Measurements from ENCODE around the gene COQ8B.
"Not testable (repeated sequence)": the region's sequence is repeated elsewhere in the genome, so short reads cannot be mapped to it uniquely, and the experiment has no call there.

COQ8B gene

GRCh38 chr19:40739030-40739839 is 22.5 kb upstream of the COQ8B start:
- H3K27me3 ChIP-seq (ENCODE audit: control insufficient read depth, insufficient read depth, low read length): no peaks in the 10 kb centered on the region
- no peaks in the 10 kb centered on the region for H3K4me1 ChIP-seq (ENCODE audit: control insufficient read depth, insufficient read depth, low read length)
- peaks cover 27% of the 10 kb centered on the region for H3K36me3 ChIP-seq (ENCODE audit: control insufficient read depth, insufficient read depth, low read length)
- no peak overlapping the region for H3K4me3 ChIP-seq (ENCODE audit: low read length)
- no peak overlapping the region for H3K27ac ChIP-seq (ENCODE audit: low read depth, low read length)
- H3K9ac ChIP-seq (ENCODE audit: low read length): no peak overlapping the region

GRCh38 chr19:40737102-40737644 is 20.5 kb upstream of the COQ8B start:
- H3K36me3 ChIP-seq (ENCODE audit: control insufficient read depth, insufficient read depth, low read length): peaks cover 40% of the 10 kb centered on the region
- no peak overlapping the region for H3K4me3 ChIP-seq (ENCODE audit: low read length)
- no peaks in the 10 kb centered on the region for H3K27me3 ChIP-seq (ENCODE audit: control insufficient read depth, insufficient read depth, low read length)
- H3K27ac ChIP-seq (ENCODE audit: low read depth, low read length): no peak overlapping the region
- H3K9ac ChIP-seq (ENCODE audit: low read length): no peak overlapping the region
- H3K4me1 ChIP-seq (ENCODE audit: control insufficient read depth, insufficient read depth, low read length): no peaks in the 10 kb centered on the region

- H3K27ac ChIP-seq (ENCODE audit: low read depth, low read length): no peak overlapping the region
- no peaks in the 10 kb centered on the region for H3K4me1 ChIP-seq (ENCODE audit: control insufficient read depth, insufficient read depth, low read length)
- H3K27me3 ChIP-seq (ENCODE audit: control insufficient read depth, insufficient read depth, low read length): no peaks in the 10 kb centered on the region
- H3K36me3 ChIP-seq (ENCODE audit: control insufficient read depth, insufficient read depth, low read length): peaks cover 40% of the 10 kb centered on the region
- H3K9ac ChIP-seq (ENCODE audit: low read length): no peak overlapping the region
- H3K4me3 ChIP-seq (ENCODE audit: low read length): no peak overlapping the region
Observed at GRCh38 chr19:40736661-40737060, 20.0 kb upstream of the COQ8B start.

- peaks cover 47% of the 10 kb centered on the region for H3K36me3 ChIP-seq (ENCODE audit: control insufficient read depth, insufficient read depth, low read length)
- H3K9ac ChIP-seq (ENCODE audit: low read length): no peak overlapping the region
- no peak overlapping the region for H3K27ac ChIP-seq (ENCODE audit: low read depth, low read length)
- H3K4me1 ChIP-seq (ENCODE audit: control insufficient read depth, insufficient read depth, low read length): no peaks in the 10 kb centered on the region
- no peak overlapping the region for H3K4me3 ChIP-seq (ENCODE audit: low read length)
- H3K27me3 ChIP-seq (ENCODE audit: control insufficient read depth, insufficient read depth, low read length): no peaks in the 10 kb centered on the region
Observed at GRCh38 chr19:40735013-40735771, 18.5 kb upstream of the COQ8B start.

GRCh38 chr19:40733149-40733548 is 16.5 kb upstream of the COQ8B start:
- H3K36me3 ChIP-seq (ENCODE audit: control insufficient read depth, insufficient read depth, low read length): peaks cover 41% of the 10 kb centered on the region
- H3K27me3 ChIP-seq (ENCODE audit: control insufficient read depth, insufficient read depth, low read length): no peaks in the 10 kb centered on the region
- no peaks in the 10 kb centered on the region for H3K4me1 ChIP-seq (ENCODE audit: control insufficient read depth, insufficient read depth, low read length)
- no peak overlapping the region for H3K27ac ChIP-seq (ENCODE audit: low read depth, low read length)
- H3K9ac ChIP-seq (ENCODE audit: low read length): no peak overlapping the region
- H3K4me3 ChIP-seq (ENCODE audit: low read length): no peak overlapping the region

- H3K4me3 ChIP-seq (ENCODE audit: low read length); H3K27ac ChIP-seq (ENCODE audit: low read depth, low read length); H3K27me3 ChIP-seq (ENCODE audit: control insufficient read depth, insufficient read depth, low read length); H3K9ac ChIP-seq (ENCODE audit: low read length); H3K4me1 ChIP-seq (ENCODE audit: control insufficient read depth, insufficient read depth, low read length): not testable (repeated sequence)
- peaks cover 40% of the 10 kb centered on the region for H3K36me3 ChIP-seq (ENCODE audit: control insufficient read depth, insufficient read depth, low read length)
Observed at GRCh38 chr19:40732304-40732703, 15.6 kb upstream of the COQ8B start.

- H3K36me3 ChIP-seq (ENCODE audit: control insufficient read depth, insufficient read depth, low read length): peaks cover 33% of the 10 kb centered on the region
- not testable (repeated sequence) for H3K27me3 ChIP-seq (ENCODE audit: control insufficient read depth, insufficient read depth, low read length); H3K4me3 ChIP-seq (ENCODE audit: low read length)
Observed at GRCh38 chr19:40730065-40730464, 13.4 kb upstream of the COQ8B start.

GRCh38 chr19:40726279-40726678 is 9.6 kb upstream of the COQ8B start:
- Histone ChIP-seq H3K4me3 (ENCODE audit: low read length) (no peak overlapping the region), H3K36me3 (ENCODE audit: control insufficient read depth, insufficient read depth, low read length) (peaks cover 20% of the 10 kb centered on the region), H3K9ac (ENCODE audit: low read length) (no peak overlapping the region), H3K4me1 (ENCODE audit: control insufficient read depth, insufficient read depth, low read length) (no peaks in the 10 kb centered on the region), H3K27ac (ENCODE audit: low read depth, low read length) (no peak overlapping the region), H3K27me3 (ENCODE audit: control insufficient read depth, insufficient read depth, low read length) (no peaks in the 10 kb centered on the region)

More at GRCh38 chr19:40730065-40730464, 13.4 kb upstream of the COQ8B start:
- not testable (repeated sequence) for H3K27ac ChIP-seq (ENCODE audit: low read depth, low read length); H3K4me1 ChIP-seq (ENCODE audit: control insufficient read depth, insufficient read depth, low read length); H3K9ac ChIP-seq (ENCODE audit: low read length)

- Histone ChIP-seq H3K27me3 (ENCODE audit: control insufficient read depth, insufficient read depth, low read length) (no peaks in the 10 kb centered on the region), H3K4me3 (ENCODE audit: low read length) (no peak overlapping the region), H3K36me3 (ENCODE audit: control insufficient read depth, insufficient read depth, low read length) (peaks cover 13% of the 10 kb centered on the region), H3K4me1 (ENCODE audit: control insufficient read depth, insufficient read depth, low read length) (no peaks in the 10 kb centered on the region), H3K27ac (ENCODE audit: low read depth, low read length) (no peak overlapping the region), H3K9ac (ENCODE audit: low read length) (no peak overlapping the region)
Observed at GRCh38 chr19:40724855-40725254, 8.2 kb upstream of the COQ8B start.

- no peaks in the 10 kb centered on the region for H3K27me3 ChIP-seq (ENCODE audit: control insufficient read depth, insufficient read depth, low read length)
- no peak overlapping the region for H3K9ac ChIP-seq (ENCODE audit: low read length)
- H3K27ac ChIP-seq (ENCODE audit: low read depth, low read length): no peak overlapping the region
- peaks cover 4% of the 10 kb centered on the region for H3K4me1 ChIP-seq (ENCODE audit: control insufficient read depth, insufficient read depth, low read length)
- H3K4me3 ChIP-seq (ENCODE audit: low read length): no peak overlapping the region
- H3K36me3 ChIP-seq (ENCODE audit: control insufficient read depth, insufficient read depth, low read length): peaks cover 13% of the 10 kb centered on the region
Observed at GRCh38 chr19:40724315-40724714, 7.6 kb upstream of the COQ8B start.

- H3K27ac ChIP-seq (ENCODE audit: low read depth, low read length): no peak overlapping the region
- no peaks in the 10 kb centered on the region for H3K27me3 ChIP-seq (ENCODE audit: control insufficient read depth, insufficient read depth, low read length)
- H3K4me3 ChIP-seq (ENCODE audit: low read length): no peak overlapping the region
- H3K4me1 ChIP-seq (ENCODE audit: control insufficient read depth, insufficient read depth, low read length): peaks cover 4% of the 10 kb centered on the region
- no peak overlapping the region for H3K9ac ChIP-seq (ENCODE audit: low read length)
- peaks cover 10% of the 10 kb centered on the region for H3K36me3 ChIP-seq (ENCODE audit: control insufficient read depth, insufficient read depth, low read length)
Observed at GRCh38 chr19:40723661-40724254, 7.1 kb upstream of the COQ8B start.

GRCh38 chr19:40721936-40722661 is 5.4 kb upstream of the COQ8B start:
- H3K9ac ChIP-seq (ENCODE audit: low read length): no peak overlapping the region
- peaks cover 12% of the 10 kb centered on the region for H3K4me1 ChIP-seq (ENCODE audit: control insufficient read depth, insufficient read depth, low read length)
- no peak overlapping the region for H3K27ac ChIP-seq (ENCODE audit: low read depth, low read length)
- H3K4me3 ChIP-seq (ENCODE audit: low read length): no peak overlapping the region
- no peaks in the 10 kb centered on the region for H3K27me3 ChIP-seq (ENCODE audit: control insufficient read depth, insufficient read depth, low read length)
- peaks cover 8% of the 10 kb centered on the region for H3K36me3 ChIP-seq (ENCODE audit: control insufficient read depth, insufficient read depth, low read length)

Data from rectal smooth muscle tissue (tissue), 1 donor.